Measurements from ENCODE around the gene FCMR. TPM values are rescaled to one million over a fixed set of nuclear protein-coding genes. Genes with fewer than 3 reads are reported as not detected.

Gene FCMR
- total RNA-seq, 1 donor: not detected

GRCh38 chr1:206882555-206882954, 39.2 kb downstream of the FCMR start:
- H3K4me3 ChIP-seq (ENCODE audit: low read depth, low read length): no peak overlapping the region
- no peak for TF ChIP-seq CTCF (IDR thresholded peaks at IDR 0.05; ENCODE audit: insufficient read depth, low read length)
- DNase-seq (ENCODE audit: low read depth): no peak

GRCh38 chr1:206880314-206880713, 41.4 kb downstream of the FCMR start:
- DNase-seq (ENCODE audit: low read depth): no peak
- no peak overlapping the region for H3K4me3 ChIP-seq (ENCODE audit: low read depth, low read length)
- no peak for TF ChIP-seq CTCF (IDR thresholded peaks at IDR 0.05; ENCODE audit: insufficient read depth, low read length)

DNA sequence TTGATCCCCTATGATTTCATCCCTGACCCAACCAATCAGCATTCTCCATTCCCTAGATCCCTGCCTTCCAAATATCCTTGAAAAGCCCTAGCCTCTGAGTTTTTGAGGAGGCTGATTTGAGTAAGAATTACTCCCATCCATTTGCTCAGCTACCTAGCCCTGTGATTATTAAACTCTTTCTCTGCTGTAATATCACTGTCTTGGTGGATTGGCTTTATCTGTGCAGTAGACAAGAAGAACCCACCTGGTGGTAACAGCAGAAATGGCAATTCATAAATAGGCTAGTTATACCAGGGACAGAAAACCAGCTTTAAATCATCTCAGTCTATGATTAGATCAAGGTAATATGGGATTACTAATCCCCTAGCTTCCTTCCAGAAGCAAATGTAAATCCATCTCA, 43.3 kb downstream of the FCMR start:
- no peak overlapping the region for H3K4me3 ChIP-seq (ENCODE audit: low read depth, low read length)
- no peak for DNase-seq (ENCODE audit: low read depth)
- TF ChIP-seq CTCF (IDR thresholded peaks at IDR 0.05; ENCODE audit: insufficient read depth, low read length): no peak

GRCh38 chr1:206875752-206876377, 45.9 kb downstream of the FCMR start:
- no peak overlapping the region for H3K4me3 ChIP-seq (ENCODE audit: low read depth, low read length)
- no peak for TF ChIP-seq CTCF (IDR thresholded peaks at IDR 0.05; ENCODE audit: insufficient read depth, low read length)
- DNase-seq (ENCODE audit: low read depth): no peak

DNA sequence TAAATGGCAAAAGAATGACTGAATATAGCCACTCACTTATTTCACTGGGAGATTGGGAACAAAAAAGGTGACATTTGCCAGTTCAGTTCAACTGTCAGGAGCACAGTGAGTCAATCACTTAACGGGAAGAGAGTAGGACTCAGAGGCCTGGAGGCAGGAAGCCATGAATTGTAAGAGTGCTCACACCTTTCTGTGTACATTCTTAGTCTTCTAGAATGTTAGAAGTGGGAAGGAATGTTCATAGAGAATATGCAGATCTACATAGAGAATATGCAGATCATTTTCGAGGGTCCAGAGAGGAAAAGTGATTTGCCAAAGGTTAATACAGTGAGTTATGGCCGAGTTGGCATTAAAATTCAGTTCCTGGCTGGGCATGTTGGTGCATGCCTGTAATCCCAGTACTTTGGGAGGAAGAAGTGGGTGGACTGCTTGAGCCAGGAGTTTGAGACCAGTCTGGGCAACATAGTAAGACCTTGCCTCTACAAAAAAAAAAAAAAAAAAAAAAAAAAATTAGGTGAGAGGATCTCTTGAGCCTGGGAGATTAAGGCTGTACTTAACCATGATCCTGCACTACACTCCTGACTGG, 48.0 kb downstream of the FCMR start:
- no peak for TF ChIP-seq CTCF (IDR thresholded peaks at IDR 0.05; ENCODE audit: insufficient read depth, low read length)
- DNase-seq (ENCODE audit: low read depth): no peak
- H3K4me3 ChIP-seq (ENCODE audit: low read depth, low read length): no peak overlapping the region

DNA sequence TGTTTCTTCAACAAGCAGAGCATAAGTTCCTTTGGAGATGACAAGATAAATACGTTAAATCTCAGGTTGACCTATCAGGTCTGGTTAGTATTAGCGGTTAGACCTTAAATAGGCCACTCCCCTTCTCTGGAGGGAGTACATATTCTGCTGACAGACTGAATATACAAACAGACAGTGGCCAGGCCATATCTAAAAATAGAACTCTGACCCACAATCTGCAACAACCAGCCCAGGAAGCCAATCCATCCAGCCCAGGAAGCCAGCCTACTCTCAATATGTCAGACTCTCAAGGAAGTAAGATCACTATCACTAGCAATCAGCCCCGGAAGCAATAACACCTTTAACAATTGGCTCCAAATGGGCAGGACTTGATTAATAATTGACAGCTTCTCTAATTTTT, 49.6 kb downstream of the FCMR start:
- TF ChIP-seq CTCF (IDR thresholded peaks at IDR 0.05; ENCODE audit: insufficient read depth, low read length): no peak
- no peak overlapping the region for H3K4me3 ChIP-seq (ENCODE audit: low read depth, low read length)
- DNase-seq (ENCODE audit: low read depth): no peak

DNA sequence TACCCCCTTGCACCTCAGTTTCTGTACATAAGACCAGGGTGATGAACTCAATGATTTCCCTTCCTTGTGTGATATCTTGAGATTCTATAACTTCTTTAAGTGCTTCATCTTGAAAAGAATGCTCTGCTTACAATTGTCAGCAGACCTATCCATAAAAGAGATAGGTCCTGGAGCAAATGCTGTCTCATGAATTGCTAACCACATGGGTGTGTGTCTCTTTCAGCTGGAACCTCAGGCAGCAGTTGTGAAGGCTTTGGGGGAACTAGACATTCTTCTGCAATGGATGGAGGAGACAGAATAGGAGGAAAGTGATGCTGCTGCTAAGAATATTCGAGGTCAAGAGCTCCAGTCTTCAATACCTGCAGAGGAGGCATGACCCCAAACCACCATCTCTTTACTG, 53.5 kb downstream of the FCMR start:
- no peak for DNase-seq (ENCODE audit: low read depth)
- no peak overlapping the region for H3K4me3 ChIP-seq (ENCODE audit: low read depth, low read length)
- TF ChIP-seq CTCF (IDR thresholded peaks at IDR 0.05; ENCODE audit: insufficient read depth, low read length): no peak
